ENCODE data around the gene SRRM2. TPM values are rescaled to one million over a fixed set of nuclear protein-coding genes. Genes with fewer than 3 reads are reported as not detected.

SRRM2 gene
- total RNA-seq, 4 donors from 2014 or later, result 545 to 3,500 (median 1,361) TPM

- TF ChIP-seq CTCF (IDR thresholded peaks at IDR 0.05) (no peak), POLR2A (IDR thresholded peaks at IDR 0.05) (no peak), EP300 (IDR thresholded peaks at IDR 0.05; ENCODE audit: low read depth) (no peak), POLR2AphosphoS5 (IDR thresholded peaks at IDR 0.05) (no peak)
- H3K4me1 ChIP-seq, result peaks cover 9 to 15% (median 12%) of the 10 kb centered on the region in 4 donors
- intact Hi-C loops (cut with DNase I; ENCODE audit: low total_unique reads) (no loop called here), in situ Hi-C loops (cut with MboI; ENCODE audit: low pct_ligation_motif_present in 1 of 4, low pct_unique_long_range_greater_than_20kb in 1 of 4, low sequenced_read_pairs in 3 of 4) (no loop called here)
- H3K4me3 ChIP-seq, result no peak overlapping the region
- H3K36me3 ChIP-seq, result no peaks in the 10 kb centered on the region
- no peak overlapping the region for H3K27ac ChIP-seq
- WGBS, 2 donors (ENCODE audit: low coverage in 1 of 2), result 44% methylated on average over 7 of the region's 7 CpGs; no CpG with 5 or more reads in 1 of the 2 donors
- peaks cover 65% of the 10 kb centered on the region for H3K27me3 ChIP-seq
- H3K9me3 ChIP-seq, result no peaks in the 10 kb centered on the region
- no peak for DNase-seq
Measured at GRCh38 chr16:2787961-2788360, 35.5 kb downstream of the SRRM2 start.

GRCh38 chr16:2790631-2791030 is 38.2 kb downstream of the SRRM2 start:
- peaks cover 52% of the 10 kb centered on the region for H3K27me3 ChIP-seq
- H3K9me3 ChIP-seq, result no peaks in the 10 kb centered on the region
- no peaks in the 10 kb centered on the region for H3K36me3 ChIP-seq
- in situ Hi-C loops (cut with MboI; ENCODE audit: low pct_ligation_motif_present in 1 of 4, low pct_unique_long_range_greater_than_20kb in 1 of 4, low sequenced_read_pairs in 3 of 4), result no loop called here
- no peak for DNase-seq
- H3K4me1 ChIP-seq, result peaks cover 3 to 16% (median 8%) of the 10 kb centered on the region in 4 donors
- H3K4me3 ChIP-seq, result no peak overlapping the region
- 91% methylated on average over 5 of the region's 5 CpGs; no CpG with 5 or more reads in 1 of the 2 donors for WGBS, 2 donors (ENCODE audit: low coverage in 1 of 2)
- TF ChIP-seq CTCF (IDR thresholded peaks at IDR 0.05) (no peak), POLR2A (IDR thresholded peaks at IDR 0.05) (no peak), POLR2AphosphoS5 (IDR thresholded peaks at IDR 0.05) (no peak), EP300 (IDR thresholded peaks at IDR 0.05; ENCODE audit: low read depth) (no peak)
- H3K27ac ChIP-seq, result no peak overlapping the region
- intact Hi-C loops (cut with DNase I; ENCODE audit: low total_unique reads), result no loop called here

GRCh38 chr16:2791174-2791573 is 38.7 kb downstream of the SRRM2 start:
- H3K4me1 ChIP-seq, result peaks cover 0 to 18% (median 8%) of the 10 kb centered on the region in 4 donors
- intact Hi-C loops (cut with DNase I; ENCODE audit: low total_unique reads), result no loop called here
- no peak overlapping the region for H3K4me3 ChIP-seq
- no peaks in the 10 kb centered on the region for H3K9me3 ChIP-seq
- H3K27me3 ChIP-seq, result peaks cover 46% of the 10 kb centered on the region
- in situ Hi-C loops (cut with MboI; ENCODE audit: low pct_ligation_motif_present in 1 of 4, low pct_unique_long_range_greater_than_20kb in 1 of 4, low sequenced_read_pairs in 3 of 4), result no loop called here
- H3K36me3 ChIP-seq, result no peaks in the 10 kb centered on the region
- DNase-seq, result no peak
- WGBS, 2 donors (ENCODE audit: low coverage in 1 of 2), result 79% methylated on average over 8 of the region's 8 CpGs; no CpG with 5 or more reads in 1 of the 2 donors
- H3K27ac ChIP-seq, result no peak overlapping the region
- no peak for TF ChIP-seq POLR2A (IDR thresholded peaks at IDR 0.05)
- no peak for TF ChIP-seq CTCF (IDR thresholded peaks at IDR 0.05)
- TF ChIP-seq POLR2AphosphoS5 (IDR thresholded peaks at IDR 0.05), result no peak
- TF ChIP-seq EP300 (IDR thresholded peaks at IDR 0.05; ENCODE audit: low read depth), result no peak

- no peaks in the 10 kb centered on the region for H3K9me3 ChIP-seq
- intact Hi-C loops (cut with DNase I; ENCODE audit: low total_unique reads) (no loop called here), in situ Hi-C loops (cut with MboI; ENCODE audit: low pct_ligation_motif_present in 1 of 4, low pct_unique_long_range_greater_than_20kb in 1 of 4, low sequenced_read_pairs in 3 of 4) (no loop called here)
- H3K27me3 ChIP-seq, result peaks cover 34% of the 10 kb centered on the region
- H3K27ac ChIP-seq, result no peak overlapping the region
- 88 to 92% methylated on average over 10 of the region's 10 CpGs for WGBS, 2 donors (ENCODE audit: low coverage in 1 of 2)
- no peaks in the 10 kb centered on the region for H3K36me3 ChIP-seq
- H3K4me1 ChIP-seq, result peaks cover 0 to 24% (median 10%) of the 10 kb centered on the region in 4 donors
- TF ChIP-seq POLR2A (IDR thresholded peaks at IDR 0.05), result no peak
- no peak for TF ChIP-seq CTCF (IDR thresholded peaks at IDR 0.05)
- TF ChIP-seq POLR2AphosphoS5 (IDR thresholded peaks at IDR 0.05), result no peak
- TF ChIP-seq EP300 (IDR thresholded peaks at IDR 0.05; ENCODE audit: low read depth), result no peak
- DNase-seq, result no peak
- H3K4me3 ChIP-seq, result no peak overlapping the region
Measured at GRCh38 chr16:2792940-2793339, 40.5 kb downstream of the SRRM2 start.

All from transverse colon (tissue), 4 donors.